ENCODE results near the gene PRR5L. TPM values are rescaled to one million over a fixed set of nuclear protein-coding genes. Genes with fewer than 3 reads are reported as not detected.
A peak's percentile ranks its signal among the peaks of the same experiment; 100 is the strongest.
"Not testable (repeated sequence)": the region's sequence is repeated elsewhere in the genome, so short reads cannot be mapped to it uniquely, and the experiment has no call there.

The PRR5L gene
- total RNA-seq, 1 donor from 2014 or later, result 103 TPM

GRCh38 chr11:36469881-36470802 is 174.1 kb downstream of the PRR5L start:
- no peaks in the 10 kb centered on the region for H3K9me3 Mint-ChIP-seq (ENCODE audit: unreplicated experiment)
- peaks cover 40% of the 10 kb centered on the region for H3K4me1 Mint-ChIP-seq (ENCODE audit: unreplicated experiment)
- TF ChIP-seq CTCF (IDR thresholded peaks at IDR 0.05), result no peak
- no peaks in the 10 kb centered on the region for H3K27me3 Mint-ChIP-seq (ENCODE audit: unreplicated experiment)
- no peak for DNase-seq (ENCODE audit: extremely low spot score, unreplicated experiment)
- no peak overlapping the region for H3K4me3 Mint-ChIP-seq (ENCODE audit: unreplicated experiment)
- H3K27ac Mint-ChIP-seq (ENCODE audit: unreplicated experiment), result peak overlapping the region; percentile 73
- peaks cover 24% of the 10 kb centered on the region for H3K36me3 Mint-ChIP-seq (ENCODE audit: unreplicated experiment)

- Mint-ChIP-seq H3K27me3 (ENCODE audit: unreplicated experiment) (no peaks in the 10 kb centered on the region), H3K4me3 (ENCODE audit: unreplicated experiment) (no peak overlapping the region), H3K36me3 (ENCODE audit: unreplicated experiment) (peaks cover 15% of the 10 kb centered on the region), H3K4me1 (ENCODE audit: unreplicated experiment) (peaks cover 35% of the 10 kb centered on the region), H3K27ac (ENCODE audit: unreplicated experiment) (no peak overlapping the region), H3K9me3 (ENCODE audit: unreplicated experiment) (no peaks in the 10 kb centered on the region)
- DNase-seq (ENCODE audit: extremely low spot score, unreplicated experiment), result no peak
- TF ChIP-seq CTCF (IDR thresholded peaks at IDR 0.05), result no peak
Observed at GRCh38 chr11:36471577-36471976, 175.5 kb downstream of the PRR5L start.

- Mint-ChIP-seq H3K9me3 (ENCODE audit: unreplicated experiment) (no peaks in the 10 kb centered on the region), H3K4me3 (ENCODE audit: unreplicated experiment) (no peak overlapping the region), H3K36me3 (ENCODE audit: unreplicated experiment) (peaks cover 3% of the 10 kb centered on the region), H3K4me1 (ENCODE audit: unreplicated experiment) (peaks cover 21% of the 10 kb centered on the region), H3K27ac (ENCODE audit: unreplicated experiment) (no peak overlapping the region), H3K27me3 (ENCODE audit: unreplicated experiment) (no peaks in the 10 kb centered on the region)
- no peak for DNase-seq (ENCODE audit: extremely low spot score, unreplicated experiment)
- TF ChIP-seq CTCF (IDR thresholded peaks at IDR 0.05), result no peak
Observed at GRCh38 chr11:36475192-36475591, 179.1 kb downstream of the PRR5L start.

- Mint-ChIP-seq H3K4me3 (ENCODE audit: unreplicated experiment) (no peak overlapping the region), H3K9me3 (ENCODE audit: unreplicated experiment) (no peaks in the 10 kb centered on the region), H3K36me3 (ENCODE audit: unreplicated experiment) (peaks cover 6% of the 10 kb centered on the region), H3K27ac (ENCODE audit: unreplicated experiment) (no peak overlapping the region), H3K27me3 (ENCODE audit: unreplicated experiment) (no peaks in the 10 kb centered on the region), H3K4me1 (ENCODE audit: unreplicated experiment) (peaks cover 16% of the 10 kb centered on the region)
- DNase-seq (ENCODE audit: extremely low spot score, unreplicated experiment), result no peak
- peak; percentile 86 for TF ChIP-seq CTCF (IDR thresholded peaks at IDR 0.05)
Observed at GRCh38 chr11:36478700-36479329, 182.7 kb downstream of the PRR5L start.

GRCh38 chr11:36480833-36481232 is 184.7 kb downstream of the PRR5L start:
- TF ChIP-seq CTCF (IDR thresholded peaks at IDR 0.05), result no peak
- H3K9me3 Mint-ChIP-seq (ENCODE audit: unreplicated experiment), result no peaks in the 10 kb centered on the region
- no peak overlapping the region for H3K4me3 Mint-ChIP-seq (ENCODE audit: unreplicated experiment)
- peaks cover 6% of the 10 kb centered on the region for H3K36me3 Mint-ChIP-seq (ENCODE audit: unreplicated experiment)
- peaks cover 14% of the 10 kb centered on the region for H3K4me1 Mint-ChIP-seq (ENCODE audit: unreplicated experiment)
- DNase-seq (ENCODE audit: extremely low spot score, unreplicated experiment), result no peak
- no peak overlapping the region for H3K27ac Mint-ChIP-seq (ENCODE audit: unreplicated experiment)
- no peaks in the 10 kb centered on the region for H3K27me3 Mint-ChIP-seq (ENCODE audit: unreplicated experiment)

GRCh38 chr11:36483042-36483441 is 187.0 kb downstream of the PRR5L start:
- Mint-ChIP-seq H3K4me1 (ENCODE audit: unreplicated experiment) (peaks cover 16% of the 10 kb centered on the region), H3K36me3 (ENCODE audit: unreplicated experiment) (peaks cover 13% of the 10 kb centered on the region)
- H3K4me3 Mint-ChIP-seq (ENCODE audit: unreplicated experiment); H3K9me3 Mint-ChIP-seq (ENCODE audit: unreplicated experiment); H3K27ac Mint-ChIP-seq (ENCODE audit: unreplicated experiment); DNase-seq (ENCODE audit: extremely low spot score, unreplicated experiment); H3K27me3 Mint-ChIP-seq (ENCODE audit: unreplicated experiment): not testable (repeated sequence)
